ENCODE results near the gene ITPK1.

Gene ITPK1

DNA sequence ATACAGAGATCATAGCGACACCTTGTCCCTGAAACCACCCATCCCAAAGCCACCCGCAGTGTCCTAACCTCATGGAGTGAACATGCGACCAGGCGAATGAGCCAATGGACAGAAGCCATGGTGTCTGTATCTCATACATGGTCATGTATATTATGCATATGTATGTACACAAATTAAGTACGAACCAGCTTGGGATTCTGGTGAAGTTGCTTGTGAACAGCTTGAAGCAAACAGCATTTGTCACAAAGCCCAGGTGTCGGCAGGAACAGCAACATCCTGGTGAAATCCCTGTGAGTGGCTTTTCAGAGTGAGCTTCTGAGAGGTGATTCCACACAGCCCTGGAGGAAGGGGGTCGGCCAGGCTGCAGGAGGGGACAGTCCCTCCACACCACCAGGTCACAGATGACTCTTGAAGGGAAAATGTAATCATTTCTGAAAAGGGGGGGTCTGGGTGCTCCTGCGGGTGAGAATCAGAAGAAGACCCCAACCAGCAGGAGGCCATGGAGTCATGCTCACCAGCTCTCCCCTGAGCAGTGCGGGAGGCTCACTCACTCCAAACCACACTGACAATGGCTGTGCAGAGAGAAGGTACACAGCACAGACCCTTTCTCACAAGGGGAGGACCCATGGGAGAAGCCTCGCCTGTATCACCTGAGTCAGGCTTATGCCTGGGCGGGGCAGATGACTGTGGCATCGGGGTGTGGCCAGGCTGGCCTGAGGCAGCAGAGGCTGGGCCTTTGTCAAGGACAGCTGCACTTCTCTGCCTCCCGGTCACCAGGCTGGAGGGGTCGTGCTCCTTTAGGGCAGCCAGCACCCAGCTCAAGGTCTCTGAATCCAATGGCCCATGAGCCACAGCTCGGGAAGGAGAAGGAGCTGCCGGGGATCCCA lies 178.4 kb downstream of the ITPK1 start:
- no peak for DNase-seq (ENCODE audit: low read depth)

DNA sequence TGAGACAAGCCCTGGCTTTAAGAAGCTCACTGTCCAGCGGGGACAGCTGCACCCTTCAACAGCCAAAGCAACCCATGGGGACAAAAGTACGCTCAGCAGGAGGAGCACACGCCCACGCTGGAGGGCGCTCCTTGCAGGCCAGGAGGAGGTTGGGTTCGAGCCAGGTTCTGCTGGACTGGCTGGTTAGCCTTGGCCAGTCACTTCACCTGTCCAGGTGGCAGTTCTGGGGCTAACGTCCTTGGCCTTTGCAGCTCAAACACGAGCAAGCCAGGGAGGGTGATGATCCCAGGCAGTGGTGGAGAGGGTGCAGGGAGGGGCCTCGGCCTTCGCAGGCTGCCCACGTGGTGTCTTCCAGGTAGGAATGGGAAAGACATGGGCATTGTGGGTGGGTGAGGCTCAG lies 179.6 kb downstream of the ITPK1 start:
- DNase-seq (ENCODE audit: low read depth), result no peak

DNA sequence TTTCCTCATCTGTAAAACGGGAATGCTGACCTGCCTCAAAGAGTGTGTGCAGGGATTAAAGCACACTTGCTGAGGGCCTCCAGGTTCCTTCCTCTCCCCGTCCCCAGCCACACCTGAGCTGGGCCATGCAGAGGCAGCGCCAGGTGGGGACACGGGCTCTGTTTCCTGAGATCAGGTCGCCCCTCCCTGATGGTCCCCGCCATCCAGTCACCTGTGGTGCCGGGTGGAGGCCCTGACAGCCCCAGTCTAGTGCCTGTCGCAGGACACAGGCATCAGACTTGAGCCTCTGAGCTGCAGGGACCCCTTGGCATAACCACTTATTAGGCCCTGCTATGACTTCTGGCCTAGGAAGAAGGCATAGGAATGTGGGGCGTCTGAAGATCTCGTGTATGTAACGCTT lies 180.3 kb downstream of the ITPK1 start:
- DNase-seq (ENCODE audit: low read depth), result no peak

DNA sequence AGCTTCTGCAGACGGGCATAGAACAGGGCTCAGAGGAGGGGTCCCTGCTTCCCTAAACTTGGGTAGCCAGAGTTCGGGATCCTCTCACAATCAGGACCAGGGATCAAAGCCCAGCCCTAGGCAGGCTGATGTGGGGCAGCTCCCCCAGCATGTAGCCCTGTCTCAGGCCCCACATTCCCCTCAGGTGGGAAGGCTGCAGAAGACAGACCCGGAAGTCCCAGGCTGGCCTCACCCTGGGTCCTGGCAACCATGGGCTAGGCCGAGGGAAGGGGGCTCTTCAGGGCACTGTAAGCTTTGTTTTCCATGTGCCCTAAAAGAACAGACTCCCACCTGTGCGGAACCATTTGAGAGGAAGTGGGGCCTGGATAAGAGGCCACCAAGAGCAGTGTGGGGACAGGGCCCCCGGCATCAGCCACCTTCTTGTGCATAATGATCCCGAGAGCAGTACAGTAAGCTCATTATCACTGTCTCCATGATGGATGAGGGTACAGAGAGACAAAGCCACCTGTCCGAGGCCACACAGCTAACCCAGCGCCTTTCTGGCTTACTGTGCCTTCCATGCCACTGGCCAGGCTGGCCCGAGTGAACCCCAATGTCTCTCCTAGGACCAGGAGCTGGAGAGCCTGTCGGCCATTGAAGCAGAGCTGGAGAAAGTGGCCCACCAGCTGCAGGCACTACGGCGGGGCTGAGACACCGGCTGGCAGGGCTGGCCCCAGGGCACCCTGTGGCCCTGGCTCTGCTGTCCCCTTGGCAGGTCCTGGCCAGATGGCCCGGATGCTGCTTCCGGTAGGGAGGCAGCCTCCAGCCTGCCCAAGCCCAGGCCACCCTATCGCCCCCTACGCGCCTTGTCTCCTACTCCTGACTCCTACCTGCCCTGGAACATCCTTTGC lies 181.3 kb downstream of the ITPK1 start:
- no peak for DNase-seq (ENCODE audit: low read depth)

DNA sequence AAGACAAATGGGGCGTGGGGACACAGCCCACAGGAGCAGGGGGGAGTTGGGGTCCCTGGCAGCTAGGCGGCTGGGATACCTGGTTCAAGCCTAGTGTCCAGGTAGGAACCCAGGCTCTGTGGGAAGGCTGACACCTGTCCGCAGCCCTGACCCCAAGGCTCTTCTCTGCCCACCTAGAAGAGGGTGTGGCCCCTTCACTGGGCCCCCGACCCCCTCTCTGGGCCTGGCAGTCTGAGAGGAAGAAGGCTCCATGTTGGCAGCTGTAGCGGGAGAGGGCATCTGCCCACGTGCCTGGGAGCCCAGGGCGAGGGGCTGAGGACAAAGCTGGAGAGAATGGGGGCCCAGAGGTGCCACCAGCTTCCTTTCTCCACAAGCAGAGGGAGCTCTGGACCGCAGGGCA lies 182.2 kb downstream of the ITPK1 start:
- DNase-seq (ENCODE audit: low read depth), result no peak

DNA sequence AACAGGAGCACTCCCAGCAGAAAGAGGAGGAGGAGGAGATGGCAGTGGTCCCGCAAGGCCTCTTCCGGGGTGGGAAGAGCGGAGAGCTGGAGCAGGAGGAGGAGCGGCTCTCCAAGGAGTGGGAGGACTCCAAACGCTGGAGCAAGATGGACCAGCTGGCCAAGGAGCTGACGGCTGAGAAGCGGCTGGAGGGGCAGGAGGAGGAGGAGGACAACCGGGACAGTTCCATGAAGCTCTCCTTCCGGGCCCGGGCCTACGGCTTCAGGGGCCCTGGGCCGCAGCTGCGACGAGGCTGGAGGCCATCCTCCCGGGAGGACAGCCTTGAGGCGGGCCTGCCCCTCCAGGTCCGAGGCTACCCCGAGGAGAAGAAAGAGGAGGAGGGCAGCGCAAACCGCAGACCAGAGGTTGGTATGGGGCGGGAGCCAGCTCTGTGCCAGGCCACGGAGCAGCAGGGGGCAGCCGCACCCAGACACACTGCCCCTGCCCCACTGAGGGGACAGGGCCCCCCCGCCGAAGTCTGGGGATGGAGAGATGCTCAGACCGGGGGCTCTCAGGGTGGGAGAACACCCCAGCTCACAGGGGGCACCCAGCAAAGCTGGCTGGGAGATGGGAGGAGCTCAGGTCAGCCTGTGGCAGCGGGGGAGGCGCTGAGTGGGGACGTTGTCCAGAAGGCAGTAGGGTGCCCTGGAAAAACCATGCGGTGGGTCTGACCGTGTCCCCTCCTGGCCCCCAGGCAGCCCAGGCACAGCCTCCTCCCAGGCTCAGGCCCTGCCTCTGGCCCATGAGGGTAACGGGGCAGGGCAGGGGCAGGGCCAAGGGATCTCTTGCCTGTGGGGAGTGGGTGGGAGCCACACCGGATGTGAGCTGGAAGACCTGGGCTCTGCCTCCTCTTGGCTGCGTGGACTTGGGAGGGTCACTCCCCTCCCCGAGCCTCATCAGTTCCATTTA lies 183.0 kb downstream of the ITPK1 start:
- DNase-seq (ENCODE audit: low read depth), result no peak

DNA sequence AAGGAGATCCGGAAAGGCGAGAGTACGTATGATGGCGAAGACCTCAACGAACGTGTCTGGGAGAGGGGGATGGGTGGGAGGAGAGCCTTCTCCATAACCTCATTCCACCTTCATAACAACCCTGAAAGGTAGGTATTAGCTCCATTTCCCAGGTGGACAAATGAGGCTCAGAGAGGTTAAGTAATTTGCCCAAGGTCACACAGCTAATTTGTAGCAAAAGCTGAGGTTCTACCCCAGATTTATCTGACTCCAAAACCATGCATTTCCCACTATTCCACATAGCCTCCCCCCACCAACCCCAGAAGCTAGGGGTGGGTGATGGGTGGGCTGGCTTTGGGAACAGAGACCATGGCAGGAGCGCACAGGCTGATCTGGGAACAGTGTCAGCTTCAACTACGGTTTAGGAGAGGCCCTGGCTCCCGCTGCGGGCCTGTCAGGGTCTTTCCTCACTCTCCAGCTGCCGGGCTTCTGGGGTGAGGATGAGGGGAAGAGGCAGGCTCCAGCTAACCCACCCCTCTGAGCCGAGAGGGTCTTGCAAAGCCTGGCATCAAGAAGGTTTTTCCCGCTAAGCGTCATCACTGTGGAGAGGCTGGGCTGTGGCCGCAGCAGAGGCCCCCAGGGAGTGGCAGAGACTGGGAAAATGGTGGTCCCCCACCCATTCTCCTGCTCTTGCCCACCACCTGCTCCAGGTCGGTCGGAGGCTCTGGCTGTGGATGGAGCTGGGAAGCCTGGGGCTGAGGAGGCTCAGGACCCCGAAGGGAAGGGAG lies 183.9 kb downstream of the ITPK1 start:
- no peak for DNase-seq (ENCODE audit: low read depth)

DNA sequence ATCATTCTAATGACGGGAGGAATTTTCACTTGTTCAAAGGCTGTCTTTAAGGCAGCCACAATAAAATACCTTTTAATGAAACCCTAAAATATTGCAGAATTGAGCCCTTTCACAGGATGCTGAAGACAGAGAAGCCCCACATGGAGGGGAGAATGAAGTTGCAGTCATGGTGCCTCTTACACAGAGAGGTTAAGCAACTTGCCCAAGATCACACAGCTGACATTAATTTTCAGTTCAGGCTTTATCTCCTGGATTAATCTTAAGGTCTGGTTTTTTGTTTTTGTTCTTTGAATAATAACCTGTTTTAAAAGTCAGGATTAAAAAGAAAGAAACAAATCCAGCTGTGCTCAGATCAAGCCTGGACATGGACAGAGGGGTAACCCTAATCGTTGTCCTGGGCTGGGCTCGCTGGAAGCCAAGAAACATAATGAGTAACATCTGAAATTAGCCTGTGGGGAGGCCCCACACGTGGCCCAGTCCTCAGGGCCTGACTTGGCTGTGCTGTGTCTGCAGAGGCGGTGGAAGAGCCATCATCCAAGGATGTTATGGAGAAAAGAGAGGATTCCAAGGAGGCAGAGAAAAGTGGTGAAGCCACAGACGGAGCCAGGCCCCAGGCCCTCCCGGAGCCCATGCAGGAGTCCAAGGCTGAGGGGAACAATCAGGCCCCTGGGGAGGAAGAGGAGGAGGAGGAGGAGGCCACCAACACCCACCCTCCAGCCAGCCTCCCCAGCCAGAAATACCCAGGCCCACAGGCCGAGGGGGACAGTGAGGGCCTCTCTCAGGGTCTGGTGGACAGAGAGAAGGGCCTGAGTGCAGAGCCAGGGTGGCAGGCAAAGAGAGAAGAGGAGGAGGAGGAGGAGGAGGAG lies 184.8 kb downstream of the ITPK1 start:
- DNase-seq (ENCODE audit: low read depth), result no peak

DNA sequence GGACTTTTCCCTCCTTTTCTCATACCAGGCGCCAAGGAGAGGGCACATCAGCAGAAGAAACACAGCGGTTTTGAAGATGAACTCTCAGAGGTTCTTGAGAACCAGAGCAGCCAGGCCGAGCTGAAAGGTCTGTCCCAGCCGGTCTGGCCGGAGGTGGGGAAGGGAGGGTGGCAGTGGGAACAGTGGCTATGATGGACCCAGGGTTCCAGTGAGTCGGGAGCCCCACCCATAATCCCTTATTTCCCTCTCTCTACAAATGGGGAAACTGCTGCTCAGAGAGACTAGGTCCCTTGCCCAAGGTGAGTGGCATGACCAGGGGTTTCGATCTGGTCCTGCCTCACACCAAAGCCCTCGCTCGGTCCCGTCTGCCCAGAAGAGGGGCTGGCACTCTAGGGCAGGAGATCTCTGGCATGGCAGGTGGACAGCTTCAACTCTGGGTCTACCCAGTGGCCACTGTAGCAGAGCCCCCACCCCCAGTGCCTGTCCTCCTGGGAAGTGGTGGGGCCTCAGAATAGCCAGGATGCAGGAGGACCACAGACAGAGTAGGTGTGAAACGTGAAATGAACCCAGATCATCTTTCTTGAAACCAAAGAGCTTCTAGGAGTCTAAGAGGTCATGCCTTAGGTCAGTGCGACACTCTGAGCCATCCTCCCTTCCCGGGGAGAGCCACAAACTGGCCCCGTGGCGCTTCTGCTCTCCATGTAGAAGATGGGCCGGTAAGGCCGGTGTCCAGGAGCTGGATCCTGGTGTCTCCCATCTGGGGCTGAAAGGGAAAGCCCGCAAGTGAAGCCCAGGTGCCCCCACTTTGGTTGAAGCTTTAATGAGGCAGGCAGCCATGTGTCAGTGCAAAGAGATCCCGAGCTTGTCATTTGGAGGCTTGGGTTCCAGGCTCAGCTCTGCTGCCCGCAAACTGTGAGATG lies 185.8 kb downstream of the ITPK1 start:
- DNase-seq (ENCODE audit: low read depth), result no peak

DNA sequence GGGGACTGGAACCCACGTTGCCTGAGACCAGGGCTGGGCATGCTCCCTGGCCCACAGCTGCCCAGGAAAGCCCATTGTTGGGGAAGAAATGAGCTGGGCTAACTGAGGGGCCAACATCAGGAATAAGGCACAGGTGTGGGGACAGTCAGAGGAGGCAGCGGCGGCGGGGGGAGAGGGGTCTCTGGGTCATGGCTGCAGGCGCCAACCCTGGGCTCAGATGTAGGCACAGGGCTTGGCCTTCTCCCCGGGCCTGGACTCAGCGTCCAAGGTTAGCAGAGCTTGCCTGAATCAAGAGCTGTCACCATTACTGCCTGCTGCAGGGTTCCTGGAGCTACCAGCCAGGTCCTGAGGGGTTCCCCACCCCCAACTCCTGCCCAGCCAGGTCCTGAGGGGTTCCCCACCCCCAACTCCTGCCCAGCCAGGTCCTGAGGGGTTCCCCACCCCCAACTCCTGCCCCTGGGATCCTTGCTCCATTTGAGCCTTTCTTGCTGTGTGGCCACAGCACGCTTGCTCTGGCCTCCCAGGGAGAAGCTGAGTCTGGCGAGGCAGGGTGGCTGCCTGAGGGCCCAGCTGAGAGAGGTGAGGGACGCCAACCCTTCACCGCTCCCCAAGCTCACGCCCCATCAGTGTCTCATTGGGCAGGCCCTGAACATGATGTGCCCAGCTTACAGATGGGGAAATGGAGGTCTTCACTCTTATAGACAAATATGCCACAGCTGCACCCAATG lies 186.6 kb downstream of the ITPK1 start:
- DNase-seq (ENCODE audit: low read depth), result no peak

DNA sequence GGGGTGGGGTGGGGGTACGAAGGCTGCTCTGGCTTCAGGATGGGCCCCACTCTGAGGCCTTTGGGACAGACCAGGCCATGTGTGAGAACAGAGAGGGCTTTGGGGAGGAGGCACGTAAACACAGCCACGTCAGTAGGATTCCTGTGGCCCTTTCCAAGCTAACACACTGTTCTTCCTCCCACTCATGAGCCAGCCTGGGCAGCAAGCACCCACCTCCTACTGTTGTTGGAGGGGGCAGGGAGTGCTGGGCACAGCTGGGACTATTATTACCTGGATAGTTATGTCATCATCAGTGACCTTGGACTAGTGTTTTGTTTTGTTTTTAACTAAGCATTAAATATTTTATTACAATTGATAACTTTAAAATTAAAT lies 187.5 kb downstream of the ITPK1 start:
- no peak for DNase-seq (ENCODE audit: low read depth)

DNA sequence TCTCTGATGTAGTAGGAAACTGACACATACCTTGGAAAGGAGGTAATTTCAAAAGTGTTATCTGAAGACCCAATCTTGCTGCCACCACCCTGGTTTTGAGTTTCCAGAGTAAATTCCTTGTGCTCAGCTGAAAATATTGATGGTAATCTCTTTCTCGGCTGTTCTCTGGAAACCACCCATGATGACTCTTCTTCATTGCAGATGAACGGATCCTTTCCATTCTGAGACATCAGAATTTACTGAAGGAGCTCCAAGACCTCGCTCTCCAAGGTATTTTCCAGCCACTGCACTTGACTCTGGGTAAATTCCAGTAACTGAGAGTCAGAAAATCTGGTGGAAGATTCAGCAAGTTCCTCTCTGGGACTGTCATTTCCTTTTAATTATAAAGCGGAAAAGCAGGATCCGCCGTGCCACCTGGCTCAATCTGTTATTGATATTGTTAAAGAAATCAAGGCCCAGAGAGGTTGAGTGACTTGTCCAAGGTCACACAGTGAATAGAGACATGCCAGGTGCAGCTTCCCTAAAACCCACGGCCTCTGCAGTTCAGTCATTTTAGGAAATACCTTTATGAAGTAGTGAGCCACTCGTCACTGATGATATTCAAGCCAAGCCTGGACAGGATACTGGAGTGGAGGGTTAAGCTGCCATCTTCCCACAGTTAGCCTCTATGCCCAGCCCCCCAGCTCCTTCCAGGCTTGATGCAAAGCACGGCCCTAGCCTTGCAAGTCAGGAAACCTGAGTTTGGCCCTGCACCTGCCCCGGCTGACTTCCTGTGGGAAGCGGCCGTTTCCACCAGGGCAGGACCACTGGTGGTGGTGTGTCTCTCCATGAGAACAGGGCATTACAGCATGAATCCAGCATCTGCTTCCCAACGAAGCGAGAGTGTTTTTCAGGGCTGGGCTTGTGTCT lies 188.1 kb downstream of the ITPK1 start:
- DNase-seq (ENCODE audit: low read depth), result no peak

DNA sequence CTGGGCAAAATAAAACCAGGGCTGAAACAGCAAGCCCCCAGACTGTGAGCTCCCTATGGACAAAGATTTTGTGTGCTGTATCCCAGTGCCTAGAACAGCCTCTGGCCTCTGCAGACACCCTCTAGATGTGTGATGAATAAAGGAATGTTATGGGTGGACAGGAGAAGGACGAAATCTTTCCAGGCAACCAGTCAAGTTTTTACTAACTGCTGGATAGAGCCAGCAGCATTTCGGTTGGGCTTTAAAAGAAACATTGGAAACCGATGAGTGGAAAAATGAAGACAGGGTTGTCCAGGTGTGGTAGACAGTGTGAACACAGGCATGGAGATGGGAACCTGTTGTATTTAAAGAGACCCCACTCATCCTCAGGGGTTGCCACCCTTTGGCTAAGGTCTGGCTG lies 188.8 kb downstream of the ITPK1 start:
- no peak for DNase-seq (ENCODE audit: low read depth)

DNA sequence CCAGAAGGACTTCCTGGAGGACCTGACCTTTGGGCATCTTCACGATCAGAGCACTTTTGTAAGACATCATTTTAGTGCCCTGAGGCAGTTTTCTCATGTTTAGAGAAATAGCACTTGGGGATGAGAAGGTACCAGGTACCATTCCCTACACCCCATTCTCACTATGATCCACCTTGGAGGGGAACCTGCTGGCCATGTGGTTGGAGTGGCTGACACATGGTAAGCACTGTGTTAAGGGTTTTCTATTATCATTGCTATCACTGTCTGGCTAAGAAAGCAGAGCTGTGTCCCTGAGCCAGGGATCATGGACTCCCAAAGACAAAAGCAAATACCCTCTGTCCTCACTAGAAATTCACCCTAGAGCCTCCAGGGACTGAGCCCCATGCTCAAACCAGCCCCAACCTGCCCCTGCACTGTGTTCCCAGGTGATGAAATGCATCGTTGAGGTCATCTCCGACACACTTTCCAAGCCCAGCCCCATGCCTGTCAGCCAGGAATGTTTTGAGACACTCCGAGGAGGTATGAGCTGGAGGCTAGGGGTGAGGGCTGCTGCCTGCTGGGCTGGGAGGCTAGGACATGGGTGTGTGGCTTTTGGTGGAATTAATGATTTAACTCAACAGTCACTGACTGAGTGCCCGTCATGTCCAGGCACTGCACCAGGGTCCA lies 189.4 kb downstream of the ITPK1 start:
- no peak for DNase-seq (ENCODE audit: low read depth)

DNA sequence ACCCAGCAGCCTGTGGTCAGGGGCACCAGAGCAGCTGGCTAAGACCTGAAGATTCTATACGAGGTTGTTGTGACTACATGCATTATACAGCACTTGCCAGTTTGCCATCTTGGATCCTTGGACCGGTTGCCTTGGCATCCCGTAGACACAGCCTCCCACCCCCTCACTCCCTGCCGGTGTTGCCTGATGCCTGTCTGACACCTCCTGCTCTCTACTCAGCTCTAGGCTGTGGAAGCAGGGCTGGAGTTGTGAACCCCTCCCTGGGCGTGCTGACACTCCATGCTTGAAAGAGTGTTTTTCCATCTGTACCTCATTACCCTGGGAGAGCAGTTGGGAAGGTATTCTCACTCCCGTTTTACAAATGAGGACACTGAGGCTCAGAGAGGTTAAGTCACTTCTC lies 190.3 kb downstream of the ITPK1 start:
- no peak for DNase-seq (ENCODE audit: low read depth)

DNA sequence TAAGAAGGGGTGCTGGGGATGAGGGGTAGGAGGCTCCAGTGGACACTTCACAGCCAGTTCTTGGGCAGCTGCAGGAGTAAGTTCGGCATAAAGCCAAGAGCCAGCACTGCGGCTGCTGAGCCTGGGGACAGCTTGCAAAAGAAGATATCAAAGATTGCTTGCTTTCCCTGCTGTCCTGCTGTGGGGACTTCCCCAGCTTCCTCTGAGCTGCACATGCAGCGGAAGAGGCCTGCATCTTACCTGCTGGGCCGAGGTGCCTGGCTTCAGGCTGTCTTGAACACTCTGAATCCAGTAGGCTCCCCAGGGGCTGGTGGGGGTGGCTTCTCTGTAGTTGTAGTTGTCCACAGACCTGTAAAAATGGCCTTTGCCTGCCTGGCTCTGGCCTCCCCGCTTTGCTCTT lies 191.5 kb downstream of the ITPK1 start:
- no peak for DNase-seq (ENCODE audit: low read depth)

DNA sequence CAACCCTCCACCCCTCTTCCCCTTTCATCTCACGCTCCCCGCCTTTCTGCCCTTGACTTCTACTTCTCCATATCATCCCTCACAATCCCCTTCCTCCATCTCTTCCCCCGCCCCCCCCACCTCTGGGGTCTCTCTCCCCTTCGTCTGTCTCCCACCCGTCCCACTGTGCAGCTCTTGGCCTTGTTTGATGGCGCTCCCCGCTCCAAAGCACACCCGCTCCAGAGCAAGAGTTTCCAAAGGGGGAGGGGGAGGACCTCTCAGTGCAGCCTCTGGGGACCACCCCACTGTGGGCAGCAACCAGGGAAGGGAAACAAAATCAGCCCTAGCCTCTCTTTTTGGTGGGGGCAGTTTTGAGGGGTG lies 192.0 kb downstream of the ITPK1 start:
- DNase-seq (ENCODE audit: low read depth), result no peak

Measured in activated T-cell treated with anti-CD3 and anti-CD28 coated beads for 48 hours (primary cell).